Central memory CD8-positive, alpha-beta T cell (primary cell): ENCODE results near the gene C1orf174.

Source experiments
- ATAC-seq: fragments of 150-1000 bp; cut with Tn5 transposase; replicated peaks from 2 replicates; pipeline ENCODE4 v1.10.0; 2022; ENCODE audit warnings: mild to moderate bottlenecking, moderate FRiP score, moderate number of reproducible peaks; ENCODE audit not compliant: poor library complexity, severe bottlenecking; ENCODE audit errors: extremely low read depth
- DNase-seq, 2 donors: peaks; one replicate each; pipeline ENCODE4 v3.0.0; 2021; ENCODE audit warnings: low spot score in 2 of 2
- H3K27ac Mint-ChIP-seq: one replicate; pipeline ENCODE4 v1.8.0; 2022; ENCODE audit warnings: low read depth, mild to moderate bottlenecking, moderate library complexity, mixed read lengths
- H3K27me3 Mint-ChIP-seq: one replicate; pipeline ENCODE4 v1.8.0; 2022; ENCODE audit warnings: mixed read lengths
- H3K36me3 Mint-ChIP-seq: one replicate; pipeline ENCODE4 v1.8.0; 2022; ENCODE audit warnings: mild to moderate bottlenecking, moderate library complexity, mixed read lengths; ENCODE audit not compliant: insufficient read depth
- H3K4me1 Mint-ChIP-seq: one replicate; pipeline ENCODE4 v1.8.0; 2022; ENCODE audit warnings: mixed read lengths
- H3K4me3 Mint-ChIP-seq: one replicate; pipeline ENCODE4 v1.8.0; 2022; ENCODE audit warnings: mild to moderate bottlenecking, moderate library complexity, mixed read lengths
- H3K9me3 Mint-ChIP-seq: one replicate; pipeline ENCODE4 v1.8.0; 2022; ENCODE audit warnings: mixed read lengths

Gene C1orf174

DNA sequence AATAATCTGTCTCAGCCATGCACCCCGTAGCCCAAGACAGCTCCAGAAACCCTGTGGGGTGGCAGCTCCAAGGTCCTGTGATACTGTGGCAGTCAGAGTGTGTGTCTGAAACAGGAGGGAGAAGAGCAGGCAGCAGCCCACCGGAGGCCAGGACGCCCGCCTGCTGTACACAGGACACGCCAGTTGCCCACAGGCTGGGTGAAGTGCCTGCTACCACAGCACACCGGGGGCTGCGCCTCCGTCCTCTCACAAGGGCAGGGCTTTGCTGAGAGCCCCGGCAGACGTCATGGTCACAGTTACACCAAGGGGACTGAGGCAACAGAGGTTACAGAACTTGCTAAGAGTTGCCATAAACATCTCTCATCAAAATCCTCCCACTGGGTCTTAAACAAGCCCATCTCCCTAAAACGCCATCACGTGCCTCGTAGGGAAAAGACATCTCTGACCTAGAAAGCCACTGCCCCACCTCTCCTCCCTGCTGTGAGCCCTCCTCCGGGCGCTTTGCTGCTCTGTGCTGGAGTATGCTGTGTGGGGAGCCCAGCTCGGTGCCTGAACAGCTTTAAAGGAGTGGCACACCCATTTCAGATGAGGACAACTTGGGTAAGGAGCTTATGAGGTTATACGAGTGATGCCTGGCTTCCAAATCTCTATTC lies 5.3 kb downstream of the C1orf174 start:
- no peaks in the 10 kb centered on the region for H3K27me3 Mint-ChIP-seq
- H3K36me3 Mint-ChIP-seq = peaks cover 21% of the 10 kb centered on the region
- H3K9me3 Mint-ChIP-seq = peaks cover 6% of the 10 kb centered on the region
- ATAC-seq = no peak
- peaks cover 40% of the 10 kb centered on the region for H3K4me1 Mint-ChIP-seq
- H3K27ac Mint-ChIP-seq = no peak overlapping the region
- no peak for DNase-seq
- no peak overlapping the region for H3K4me3 Mint-ChIP-seq

- no peak overlapping the region for H3K27ac Mint-ChIP-seq
- DNase-seq (no peak), ATAC-seq (no peak)
- H3K9me3 Mint-ChIP-seq = peaks cover 6% of the 10 kb centered on the region
- no peak overlapping the region for H3K4me3 Mint-ChIP-seq
- H3K4me1 Mint-ChIP-seq = peaks cover 31% of the 10 kb centered on the region
- H3K36me3 Mint-ChIP-seq = peaks cover 31% of the 10 kb centered on the region
- no peaks in the 10 kb centered on the region for H3K27me3 Mint-ChIP-seq
These were observed 6.9 kb downstream of the C1orf174 start for GRCh38 chr1:3893190-3893589.

DNA sequence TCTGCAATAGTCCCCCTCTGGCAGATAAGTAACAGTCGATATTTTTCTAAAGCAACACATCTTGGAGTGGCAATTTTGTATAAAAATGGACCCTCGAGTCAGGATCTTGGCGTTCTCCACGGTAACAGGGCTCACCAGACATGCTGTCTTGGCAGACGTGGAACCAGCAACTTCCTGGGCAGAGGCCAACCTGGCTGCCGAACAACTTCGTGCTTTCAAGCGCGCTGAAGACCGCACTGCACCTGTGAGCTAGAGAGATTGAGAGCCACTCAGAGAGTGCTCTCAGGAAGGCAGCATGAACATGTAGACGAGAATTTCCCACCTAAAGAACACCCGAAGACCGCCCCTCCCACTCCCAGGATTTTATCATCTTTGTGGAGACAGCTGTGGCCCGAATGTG lies 7.3 kb downstream of the C1orf174 start:
- Mint-ChIP-seq H3K4me3 (no peak overlapping the region), H3K27me3 (no peaks in the 10 kb centered on the region), H3K4me1 (peaks cover 31% of the 10 kb centered on the region), H3K9me3 (peaks cover 6% of the 10 kb centered on the region), H3K27ac (no peak overlapping the region), H3K36me3 (peaks cover 32% of the 10 kb centered on the region)
- DNase-seq = no peak
- no peak for ATAC-seq

DNA sequence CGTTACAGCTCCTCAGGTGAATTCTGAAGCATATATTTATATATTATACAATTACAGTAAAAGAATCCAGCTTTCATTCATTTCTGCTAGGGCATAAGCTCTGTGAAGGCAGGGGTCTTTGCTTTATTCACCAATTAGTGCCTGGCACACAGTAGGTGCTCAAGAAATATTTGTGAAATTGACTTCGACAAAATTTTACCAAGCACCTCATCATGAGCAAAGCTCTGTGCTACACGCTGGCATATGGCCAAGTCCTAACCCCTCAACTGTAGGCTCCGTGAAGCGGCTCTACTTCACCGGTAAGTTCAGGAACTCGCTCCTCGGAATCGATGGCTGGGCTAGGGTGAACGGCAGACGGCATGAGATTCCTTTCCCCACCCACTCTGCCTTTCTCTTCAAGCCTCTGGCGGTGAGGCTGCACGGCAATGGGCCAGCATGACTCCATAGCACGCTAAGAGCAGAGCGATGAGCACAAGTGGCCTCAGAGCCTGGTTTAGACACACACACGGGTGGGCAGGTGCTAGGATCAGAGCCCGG lies 8.7 kb downstream of the C1orf174 start:
- DNase-seq (no peak), ATAC-seq (no peak)
- no peaks in the 10 kb centered on the region for H3K27me3 Mint-ChIP-seq
- H3K27ac Mint-ChIP-seq = peak overlapping the region; percentile 88
- no peaks in the 10 kb centered on the region for H3K9me3 Mint-ChIP-seq
- H3K4me3 Mint-ChIP-seq = peak overlapping the region; percentile 75
- peaks cover 23% of the 10 kb centered on the region for H3K4me1 Mint-ChIP-seq
- H3K36me3 Mint-ChIP-seq = peaks cover 35% of the 10 kb centered on the region

- Mint-ChIP-seq H3K36me3 (peaks cover 41% of the 10 kb centered on the region), H3K27me3 (no peaks in the 10 kb centered on the region), H3K4me1 (peaks cover 16% of the 10 kb centered on the region), H3K27ac (peak overlapping the region; percentile 88), H3K9me3 (no peaks in the 10 kb centered on the region), H3K4me3 (peak overlapping the region; percentile 75)
- ATAC-seq = peak; percentile 78
- peak in 1 of 2 donors; percentile 37 for DNase-seq
These were observed 9.4 kb downstream of the C1orf174 start for GRCh38 chr1:3890389-3891328.

- H3K9me3 Mint-ChIP-seq = no peaks in the 10 kb centered on the region
- peaks cover 43% of the 10 kb centered on the region for H3K36me3 Mint-ChIP-seq
- H3K4me3 Mint-ChIP-seq = peak overlapping the region; percentile 75
- H3K27me3 Mint-ChIP-seq = no peaks in the 10 kb centered on the region
- DNase-seq (peak in 1 of 2 donors; percentile 49), ATAC-seq (peak; percentile 77)
- peaks cover 16% of the 10 kb centered on the region for H3K4me1 Mint-ChIP-seq
- peak overlapping the region; percentile 88 for H3K27ac Mint-ChIP-seq
These were observed 10.1 kb downstream of the C1orf174 start for GRCh38 chr1:3889936-3890335.

DNA sequence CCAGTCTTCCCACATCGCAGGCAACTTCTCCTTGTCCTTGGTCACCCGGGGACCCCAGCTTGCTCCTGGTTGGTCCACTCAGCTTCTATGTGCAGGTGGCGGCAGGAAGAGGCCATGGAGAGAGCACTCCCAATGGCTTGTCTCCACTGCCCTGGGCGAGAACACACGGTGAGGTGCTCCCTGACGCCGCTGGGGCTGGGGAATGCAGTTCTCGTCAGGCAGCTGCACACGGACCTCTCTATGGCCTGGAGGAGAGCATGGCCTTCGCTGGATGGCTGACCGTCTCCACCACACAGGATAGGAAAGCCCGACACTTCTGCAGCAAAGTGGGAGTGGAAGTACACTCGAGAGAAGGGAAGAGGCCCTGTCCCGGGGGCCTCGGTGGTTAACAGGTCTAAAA lies 11.8 kb downstream of the C1orf174 start:
- peaks cover 16% of the 10 kb centered on the region for H3K4me1 Mint-ChIP-seq
- ATAC-seq = no peak
- peaks cover 48% of the 10 kb centered on the region for H3K36me3 Mint-ChIP-seq
- H3K9me3 Mint-ChIP-seq = no peaks in the 10 kb centered on the region
- H3K27ac Mint-ChIP-seq = no peak overlapping the region
- peak overlapping the region; percentile 18 for H3K4me3 Mint-ChIP-seq
- H3K27me3 Mint-ChIP-seq = no peaks in the 10 kb centered on the region
- no peak for DNase-seq

DNA sequence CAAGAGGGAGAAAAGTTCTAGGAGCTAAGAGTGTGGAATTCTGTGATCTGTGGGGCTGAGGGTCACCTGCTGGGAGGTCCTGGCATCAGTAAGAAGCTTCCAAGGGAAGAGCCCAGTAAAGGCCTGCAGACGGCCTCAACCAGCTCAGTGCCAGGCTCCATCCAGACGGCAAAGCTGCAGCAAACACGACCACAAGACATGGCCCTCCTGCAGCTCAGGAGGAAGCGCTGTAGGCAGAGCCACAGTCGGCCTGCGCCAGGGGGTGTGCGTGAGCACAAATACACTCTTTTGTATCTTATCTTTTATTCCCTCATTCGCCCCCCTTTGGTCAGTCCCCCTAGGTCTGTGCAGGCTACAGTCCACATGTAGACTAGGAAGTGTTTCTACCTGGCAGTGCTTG lies 13.4 kb downstream of the C1orf174 start:
- peak overlapping the region; percentile 77 for H3K27ac Mint-ChIP-seq
- H3K27me3 Mint-ChIP-seq = no peaks in the 10 kb centered on the region
- ATAC-seq = no peak
- no peaks in the 10 kb centered on the region for H3K9me3 Mint-ChIP-seq
- DNase-seq = no peak
- H3K4me1 Mint-ChIP-seq = peaks cover 16% of the 10 kb centered on the region
- H3K4me3 Mint-ChIP-seq = no peak overlapping the region
- peaks cover 46% of the 10 kb centered on the region for H3K36me3 Mint-ChIP-seq

- ATAC-seq (no peak), DNase-seq (no peak)
- Mint-ChIP-seq H3K4me3 (no peak overlapping the region), H3K27me3 (no peaks in the 10 kb centered on the region), H3K9me3 (no peaks in the 10 kb centered on the region), H3K4me1 (peaks cover 16% of the 10 kb centered on the region), H3K27ac (peak overlapping the region; percentile 77), H3K36me3 (peaks cover 46% of the 10 kb centered on the region)
These were observed 13.9 kb downstream of the C1orf174 start for GRCh38 chr1:3886106-3886670.

DNA sequence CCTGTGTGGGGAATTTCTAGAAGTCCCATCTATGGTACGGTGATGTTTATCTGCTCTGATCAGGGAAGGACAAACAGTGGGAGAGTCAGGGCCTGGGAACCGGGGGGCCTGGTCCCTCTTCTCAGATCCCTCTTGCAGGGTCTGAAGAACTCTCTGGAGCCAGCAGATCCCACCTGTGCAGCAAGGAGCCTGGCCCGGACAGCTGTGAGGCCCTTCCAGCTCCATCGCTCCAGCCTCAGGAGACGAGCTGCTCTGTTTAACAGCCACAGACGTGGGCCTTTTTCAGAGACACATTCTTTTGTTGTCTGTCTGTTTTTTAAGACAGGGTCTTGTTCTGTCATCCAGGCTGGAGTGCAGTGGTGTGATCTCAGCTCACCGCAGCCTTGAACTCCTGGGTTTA lies 14.5 kb downstream of the C1orf174 start:
- DNase-seq (no peak), ATAC-seq (no peak)
- H3K4me3 Mint-ChIP-seq = no peak overlapping the region
- H3K27ac Mint-ChIP-seq = no peak overlapping the region
- H3K9me3 Mint-ChIP-seq = no peaks in the 10 kb centered on the region
- no peaks in the 10 kb centered on the region for H3K27me3 Mint-ChIP-seq
- peaks cover 43% of the 10 kb centered on the region for H3K36me3 Mint-ChIP-seq
- peaks cover 11% of the 10 kb centered on the region for H3K4me1 Mint-ChIP-seq

- Mint-ChIP-seq H3K9me3 (no peaks in the 10 kb centered on the region), H3K4me1 (peaks cover 4% of the 10 kb centered on the region), H3K27ac (peak overlapping the region; percentile 10), H3K4me3 (no peak overlapping the region), H3K27me3 (no peaks in the 10 kb centered on the region), H3K36me3 (peaks cover 38% of the 10 kb centered on the region)
- DNase-seq (no peak), ATAC-seq (no peak)
These were observed 15.1 kb downstream of the C1orf174 start for GRCh38 chr1:3884966-3885365.

GRCh38 chr1:3883194-3883925 lies 16.7 kb downstream of the C1orf174 start:
- DNase-seq (peak in 1 of 2 donors; percentile 46), ATAC-seq (peak; percentile 91)
- Mint-ChIP-seq H3K27me3 (no peaks in the 10 kb centered on the region), H3K27ac (peak overlapping the region; percentile 87), H3K4me3 (no peak overlapping the region), H3K4me1 (no peaks in the 10 kb centered on the region), H3K9me3 (no peaks in the 10 kb centered on the region), H3K36me3 (peaks cover 25% of the 10 kb centered on the region)
